GM21390 (cell line): ENCODE results near the gene LVRN.
"Not testable (repeated sequence)": the region's sequence is repeated elsewhere in the genome, so short reads cannot be mapped to it uniquely, and the experiment has no call there.

Experiments used
- ATAC-seq: cut with Tn5 transposase; IDR thresholded peaks from one replicate; pipeline ENCODE4 v1.9.1; 2021; ENCODE audit not compliant: unreplicated experiment

The LVRN gene

GRCh38 chr5:115962239-115962564, at the start of gene LVRN:
TSS of gene LVRN (plus strand) at chr5:115962475. CDS start at chr5:115962618, 143 bp downstream.
- no peak for ATAC-seq

DNA sequence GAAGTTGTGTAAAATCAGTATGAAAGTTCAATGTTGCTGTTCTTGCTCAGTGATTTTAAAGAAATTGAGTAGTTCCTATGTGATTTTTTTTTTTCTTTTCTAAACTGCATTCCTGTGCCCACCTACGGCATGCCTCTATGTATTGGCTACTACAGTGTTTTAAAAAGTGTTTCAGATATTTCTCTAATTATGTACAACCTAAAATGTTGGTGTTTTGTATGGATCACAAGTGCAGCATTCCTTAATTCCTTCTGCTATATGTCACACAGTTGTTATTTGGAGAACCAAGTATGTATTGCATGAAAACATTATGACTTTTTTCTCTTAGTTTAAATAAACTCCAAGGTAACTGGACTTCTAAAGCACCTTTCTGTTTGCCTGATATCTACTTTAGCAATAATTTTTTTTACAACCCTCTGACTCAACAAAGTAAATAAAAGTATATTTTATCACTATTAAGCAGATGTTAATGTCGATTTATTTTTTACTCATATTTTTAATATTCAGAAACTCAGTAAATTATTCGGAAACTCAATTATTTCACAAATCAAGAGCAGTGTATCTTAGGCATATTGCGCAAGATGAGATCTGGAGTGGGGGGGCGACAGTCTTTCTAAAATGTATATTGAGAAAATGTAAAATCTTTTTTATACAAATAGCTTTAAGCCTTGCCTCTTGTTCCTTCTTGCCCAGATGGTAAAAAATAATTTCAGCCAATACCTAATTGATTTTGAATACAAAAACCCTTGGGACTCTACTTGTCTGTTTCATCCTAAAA, 48.5 kb upstream of the LVRN start:
- not testable (repeated sequence) for ATAC-seq

GRCh38 chr5:115920171-115920725, 42.0 kb upstream of the LVRN start:
- no peak for ATAC-seq

DNA sequence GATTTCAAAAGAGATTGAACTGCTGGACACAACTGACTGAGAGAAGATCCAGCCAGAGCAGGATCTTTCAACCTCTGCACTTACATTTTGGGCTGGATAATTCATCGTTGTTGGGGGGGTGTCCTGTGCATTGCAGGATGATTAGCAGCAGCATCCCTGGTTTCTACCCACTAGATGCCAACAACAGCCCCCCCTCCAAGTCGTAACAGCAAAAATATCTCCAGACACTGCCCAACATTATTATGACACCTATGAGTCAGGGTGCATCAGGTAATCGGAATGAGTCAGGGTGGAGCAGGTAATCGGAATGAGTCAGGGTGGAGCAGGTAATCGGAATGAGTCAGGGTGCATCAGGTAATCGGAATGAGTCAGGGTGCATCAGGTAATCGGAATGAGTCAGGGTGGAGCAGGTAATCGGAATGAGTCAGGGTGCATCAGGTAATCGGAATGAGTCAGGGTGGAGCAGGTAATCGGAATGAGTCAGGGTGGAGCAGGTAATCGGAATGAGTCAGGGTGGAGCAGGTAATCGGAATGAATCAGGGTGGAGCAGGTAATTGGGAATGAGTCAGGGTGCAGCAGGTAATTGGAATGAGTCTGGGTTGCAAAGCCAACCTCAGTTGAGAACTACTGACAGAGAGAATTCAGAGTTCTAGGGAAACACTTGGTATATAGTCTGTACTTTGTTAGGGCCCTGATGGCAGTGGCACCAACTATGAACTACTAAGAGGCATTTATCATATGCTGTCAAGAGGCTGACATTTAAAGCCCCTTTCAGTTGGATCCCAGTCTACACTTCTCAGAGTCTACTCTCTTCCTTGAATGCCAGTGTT, 33.5 kb upstream of the LVRN start:
- ATAC-seq: not testable (repeated sequence)

- not testable (repeated sequence) for ATAC-seq
These were observed 32.1 kb upstream of the LVRN start for GRCh38 chr5:115930171-115930570.

- no peak for ATAC-seq
These were observed 31.5 kb upstream of the LVRN start for GRCh38 chr5:115930630-115931337.

- no peak for ATAC-seq
These were observed 29.3 kb upstream of the LVRN start for GRCh38 chr5:115932991-115933390.

DNA sequence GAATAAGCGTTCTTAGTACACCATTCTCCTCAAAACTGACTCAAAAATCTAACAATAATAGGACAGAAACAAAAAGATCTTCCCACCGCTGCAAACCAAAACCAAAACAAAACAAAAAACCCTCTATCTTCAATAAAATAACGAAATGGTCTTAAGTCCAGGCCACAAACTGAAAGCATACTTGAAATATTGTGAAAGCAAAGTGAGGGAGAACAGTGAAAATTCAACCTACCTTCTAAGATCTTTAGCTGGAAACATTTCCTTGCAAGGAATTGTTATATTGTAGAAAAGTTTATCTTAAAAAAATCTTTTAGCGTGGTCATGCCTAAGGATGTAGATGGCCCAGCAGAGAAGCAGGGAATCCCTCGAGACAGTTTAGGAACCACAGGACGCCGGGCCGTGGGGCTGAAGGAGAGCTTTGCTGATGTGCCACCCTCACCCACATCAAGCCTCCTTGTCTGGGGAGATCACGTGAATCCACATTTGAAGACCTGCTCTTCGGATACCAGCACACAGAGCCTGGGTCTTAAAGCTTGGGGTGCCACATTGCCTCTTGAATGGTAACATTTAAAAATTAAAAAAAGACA, 27.8 kb upstream of the LVRN start:
- ATAC-seq: no peak

DNA sequence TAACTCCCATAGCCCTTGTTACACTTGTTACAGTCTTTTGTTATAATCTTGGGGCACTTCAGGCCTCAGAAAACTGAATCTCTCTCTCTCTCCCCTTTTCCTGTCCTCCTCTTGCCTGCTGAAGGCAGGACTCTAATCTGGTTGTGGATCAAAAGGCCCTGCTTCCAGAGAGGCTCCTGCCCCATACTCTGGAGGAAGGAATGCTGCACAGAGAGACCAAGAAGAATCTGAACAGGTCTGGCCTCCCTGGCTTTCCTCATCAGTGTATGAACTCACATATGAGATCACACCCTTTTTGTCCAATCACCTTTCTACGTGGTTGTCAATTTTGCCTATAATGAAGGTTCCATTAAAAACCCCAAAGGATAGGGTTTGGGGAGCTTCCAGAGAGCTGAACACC, 26.2 kb upstream of the LVRN start:
- no peak for ATAC-seq

GRCh38 chr5:115939059-115939458, 23.2 kb upstream of the LVRN start:
- ATAC-seq: no peak

DNA sequence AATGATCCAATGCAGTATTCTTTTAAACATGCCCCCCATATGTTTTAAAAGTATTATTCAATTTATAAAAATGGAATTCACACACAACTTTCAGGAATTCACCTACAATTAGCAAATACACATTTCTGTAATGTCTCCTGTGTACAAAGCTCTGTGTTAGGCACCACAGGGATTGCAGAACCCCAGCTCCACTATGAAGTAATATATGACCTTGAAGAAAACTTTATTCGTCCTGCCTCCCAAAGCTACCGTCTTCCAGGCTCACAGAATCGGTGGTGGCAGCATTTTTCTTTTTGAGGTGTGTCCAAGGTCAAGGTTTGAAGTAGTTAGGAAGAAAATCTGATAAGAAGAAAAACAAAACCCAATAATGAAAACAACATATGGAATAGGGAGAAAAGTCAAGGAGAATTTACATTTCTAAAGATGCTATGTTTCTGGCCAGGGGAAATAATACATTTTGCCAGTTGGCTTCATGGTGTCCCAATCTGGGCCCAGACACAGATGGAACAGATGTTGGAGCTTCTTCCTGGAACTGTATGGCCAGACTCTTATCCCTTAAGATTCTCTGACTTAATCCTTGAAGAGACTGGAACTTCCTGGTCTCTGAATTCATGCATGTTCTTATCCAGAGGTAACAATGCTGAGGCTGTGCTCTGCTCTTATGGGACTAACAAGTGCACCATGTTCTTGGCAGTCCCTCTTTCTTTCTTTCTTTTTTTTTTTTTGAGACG, 22.0 kb upstream of the LVRN start:
- no peak for ATAC-seq

DNA sequence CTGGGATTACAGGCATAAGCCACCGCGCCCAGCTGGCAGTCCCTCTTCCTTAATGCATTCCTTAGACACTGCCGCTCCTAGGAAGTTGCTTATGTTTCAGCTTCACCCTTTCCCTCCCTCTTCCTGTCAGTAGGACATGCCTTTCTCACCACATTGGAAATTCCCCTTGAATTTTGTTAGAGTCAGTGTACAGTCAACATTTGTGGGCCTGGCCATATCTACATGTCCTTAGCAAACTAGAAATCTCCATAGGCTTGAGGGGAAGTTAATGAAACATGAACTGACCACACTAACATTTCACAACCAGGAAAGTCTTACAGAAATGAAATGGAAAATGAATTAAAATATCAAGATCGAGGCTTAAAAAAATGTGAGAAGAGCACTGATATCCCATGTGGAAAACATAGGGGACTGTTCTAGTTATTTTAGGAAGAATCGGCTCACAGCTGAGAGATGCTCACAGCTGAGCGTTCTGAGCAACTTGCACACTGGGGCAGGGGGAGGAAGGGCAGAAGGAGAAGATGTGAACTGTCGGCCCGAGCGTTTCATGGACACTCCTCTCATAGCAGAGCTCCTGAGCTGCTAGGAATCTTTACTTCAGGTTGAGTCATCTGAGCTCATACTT, 21.1 kb upstream of the LVRN start:
- no peak for ATAC-seq

GRCh38 chr5:115944501-115944900, 17.8 kb upstream of the LVRN start:
- ATAC-seq: no peak

DNA sequence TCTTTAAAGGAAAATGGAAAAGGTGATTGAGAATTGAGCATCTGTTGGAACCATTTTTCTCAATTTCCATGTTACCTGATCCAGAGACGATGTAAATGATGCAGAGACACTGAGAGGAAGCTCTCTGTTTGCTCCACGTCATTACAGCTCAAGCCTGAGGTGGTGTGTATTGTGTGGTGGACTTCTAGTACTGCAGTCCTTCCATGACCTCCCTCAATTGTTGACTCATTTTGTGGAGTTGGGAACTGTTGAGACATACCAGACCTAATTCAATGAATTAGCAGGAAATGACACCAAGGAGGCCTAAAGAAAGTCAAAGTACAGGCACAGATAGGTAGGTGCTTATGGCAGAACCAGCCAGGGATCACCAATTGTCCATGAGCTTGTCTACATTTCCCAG, 15.6 kb upstream of the LVRN start:
- ATAC-seq: no peak

DNA sequence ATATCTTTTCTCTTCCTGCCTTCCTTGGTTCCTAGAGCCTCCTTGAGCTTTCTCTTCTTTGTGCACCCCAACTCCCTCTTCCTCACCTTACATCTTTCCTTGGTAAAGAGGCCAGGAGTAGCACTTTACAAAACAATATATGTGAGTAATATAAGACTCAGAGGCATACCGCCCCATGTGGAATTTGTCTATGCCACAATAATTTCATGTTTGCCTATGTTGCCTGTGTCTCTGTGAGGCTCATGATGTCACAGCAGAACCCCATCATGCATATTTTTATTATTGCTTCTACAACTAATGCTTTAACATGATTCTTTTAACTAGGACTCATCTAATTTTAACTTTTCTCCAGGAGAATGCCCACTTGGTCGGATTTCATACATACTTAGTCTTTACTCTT, 15.0 kb upstream of the LVRN start:
- ATAC-seq: no peak

DNA sequence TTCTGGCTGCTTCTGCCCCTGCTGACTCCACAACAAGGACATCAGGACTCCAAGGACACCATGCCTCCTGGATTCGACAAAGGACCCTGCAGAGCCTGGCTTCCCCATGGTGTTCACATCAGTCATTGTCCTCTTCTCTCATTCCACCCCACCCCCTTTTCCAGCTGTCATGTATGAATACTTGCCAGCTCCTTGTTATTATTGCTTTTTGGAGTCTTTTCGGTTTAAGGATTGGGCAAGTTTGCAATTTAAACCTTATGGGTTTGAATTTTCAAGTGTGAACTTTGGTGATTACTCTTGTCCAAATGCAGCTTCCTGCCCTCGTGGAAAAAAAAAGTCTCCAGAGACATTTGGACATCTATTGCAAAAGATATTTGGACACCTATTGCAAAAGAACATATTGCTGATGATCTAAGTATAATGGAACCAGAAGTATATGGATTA, 14.2 kb upstream of the LVRN start:
- no peak for ATAC-seq

DNA sequence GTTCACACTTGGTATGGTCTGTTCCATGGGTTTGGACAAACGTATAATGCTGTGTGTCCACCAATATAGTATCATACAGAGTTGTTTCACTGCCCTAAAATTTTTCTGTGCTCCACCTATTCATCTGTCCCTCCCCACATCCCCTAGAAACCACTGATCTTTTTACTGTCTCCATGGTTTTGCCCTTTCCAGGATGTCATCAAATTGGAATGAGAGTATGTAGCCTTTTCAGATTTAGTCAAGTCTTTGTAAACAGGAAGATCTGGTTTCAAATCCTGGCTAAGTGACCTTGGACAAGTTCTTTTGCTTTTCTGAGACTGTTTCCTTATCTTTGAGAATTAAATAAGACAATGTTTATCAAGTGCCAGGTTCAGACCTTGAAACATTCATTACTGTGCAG, 13.2 kb upstream of the LVRN start:
- ATAC-seq: no peak

DNA sequence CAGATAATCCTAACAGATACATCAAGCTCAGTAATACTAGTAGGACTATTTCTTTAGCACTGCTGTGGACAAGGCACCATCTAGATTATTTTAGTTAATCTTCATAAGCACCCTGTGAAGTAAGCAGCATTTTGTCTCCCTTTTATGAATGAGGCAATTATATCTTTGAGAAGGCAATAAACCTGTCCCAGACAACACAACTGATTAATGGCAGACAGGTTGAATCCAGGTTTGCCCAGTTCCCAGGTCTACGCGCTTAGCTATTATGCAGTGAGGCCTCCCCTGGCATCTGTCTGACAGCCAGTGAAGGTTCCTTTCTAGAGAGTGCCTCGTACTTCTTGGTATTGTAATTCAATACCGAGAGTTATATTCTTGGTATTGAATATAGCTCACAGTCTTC, 9.7 kb upstream of the LVRN start:
- no peak for ATAC-seq

GRCh38 chr5:115954144-115954543, 8.1 kb upstream of the LVRN start:
- ATAC-seq: no peak

GRCh38 chr5:115956957-115957356, 5.3 kb upstream of the LVRN start:
- ATAC-seq: no peak
